HPDE6-E6E7 (cell line): ENCODE data around the gene SCO1.

ENCODE experiments used
- DNase-seq: peaks from one replicate; pipeline ENCODE4 v3.0.0; 2011; ENCODE audit warnings: missing footprints; ENCODE audit errors: extremely low spot score

Gene SCO1

GRCh38 chr17:10653987-10654386, 43.3 kb downstream of the SCO1 start:
- no peak for DNase-seq

GRCh38 chr17:10652984-10653659, 44.2 kb downstream of the SCO1 start:
- no peak for DNase-seq

GRCh38 chr17:10651927-10652326, 45.4 kb downstream of the SCO1 start:
- no peak for DNase-seq

GRCh38 chr17:10649602-10650001, 47.7 kb downstream of the SCO1 start:
- DNase-seq: no peak

GRCh38 chr17:10648956-10649355, 48.4 kb downstream of the SCO1 start:
- DNase-seq: no peak

- DNase-seq: no peak
These were observed 49.0 kb downstream of the SCO1 start for GRCh38 chr17:10648381-10648780.

GRCh38 chr17:10646392-10646990, 50.8 kb downstream of the SCO1 start:
- peak; percentile 36 for DNase-seq

- DNase-seq: no peak
These were observed 56.9 kb downstream of the SCO1 start for GRCh38 chr17:10640475-10640874.

GRCh38 chr17:10638151-10638550, 59.2 kb downstream of the SCO1 start:
- no peak for DNase-seq

GRCh38 chr17:10635290-10635689, 62.0 kb downstream of the SCO1 start:
- DNase-seq: no peak

GRCh38 chr17:10633738-10634379, 63.5 kb downstream of the SCO1 start:
- no peak for DNase-seq

- no peak for DNase-seq
These were observed 65.6 kb downstream of the SCO1 start for GRCh38 chr17:10631701-10632100.

GRCh38 chr17:10631048-10631700, 66.2 kb downstream of the SCO1 start:
- DNase-seq: no peak

- no peak for DNase-seq
These were observed 67.6 kb downstream of the SCO1 start for GRCh38 chr17:10629706-10630105.

GRCh38 chr17:10628756-10629155, 68.6 kb downstream of the SCO1 start:
- no peak for DNase-seq

GRCh38 chr17:10626390-10626789, 70.9 kb downstream of the SCO1 start:
- DNase-seq: no peak

GRCh38 chr17:10624969-10625368, 72.4 kb downstream of the SCO1 start:
- DNase-seq: no peak

- no peak for DNase-seq
These were observed 73.5 kb downstream of the SCO1 start for GRCh38 chr17:10623737-10624338.

GRCh38 chr17:10622617-10623485, 74.5 kb downstream of the SCO1 start:
- DNase-seq: peak; percentile 79
